H1 (cell line): ENCODE results near the gene PPP1R9A. TPM values are rescaled to one million over a fixed set of nuclear protein-coding genes. Genes with fewer than 3 reads are reported as not detected.

Experiments
- POU5F1 ChIP-seq: IDR thresholded peaks from 2 replicates; pipeline ENCODE4 v1.6.1; 2011; ENCODE audit warnings: low read depth, mild to moderate bottlenecking, low read length, moderate library complexity
- polyA plus RNA-seq, 7 experiments: library from polyadenylated mRNA; depleted of rRNA in 3 of 7; stranded (reverse) in 5 of 7; unstranded in 2 of 7; fragments of >200 nt in 5 of 7; fragments of 200-250 nt in 2 of 7; gene quantifications; 1 replicate in 5 of 7; 2 replicates in 1 of 7; 4 replicates in 1 of 7; pipeline versions ENCODE4 v1.2.1 to v1.2.3, GENCODE V29; 2011 to 2013; ENCODE audit warnings: missing spikeins in 2 of 7, mixed read lengths in 2 of 7
- total RNA-seq: library from RNA; stranded (reverse); fragmentation: NEBNext Ultra II Directional; extraction: Animal tissue kit (Norgen Biotek cat#: 25700); gene quantifications from 2 replicates; pipeline ENCODE4 v1.2.1, GENCODE V29; 2021

The PPP1R9A gene
- total and polyA plus RNA-seq, 2 of the 8 experiments (the other 6 are each of a cell fraction or from before 2014, with no cell fraction given): 3.0 to 20.3 TPM

DNA sequence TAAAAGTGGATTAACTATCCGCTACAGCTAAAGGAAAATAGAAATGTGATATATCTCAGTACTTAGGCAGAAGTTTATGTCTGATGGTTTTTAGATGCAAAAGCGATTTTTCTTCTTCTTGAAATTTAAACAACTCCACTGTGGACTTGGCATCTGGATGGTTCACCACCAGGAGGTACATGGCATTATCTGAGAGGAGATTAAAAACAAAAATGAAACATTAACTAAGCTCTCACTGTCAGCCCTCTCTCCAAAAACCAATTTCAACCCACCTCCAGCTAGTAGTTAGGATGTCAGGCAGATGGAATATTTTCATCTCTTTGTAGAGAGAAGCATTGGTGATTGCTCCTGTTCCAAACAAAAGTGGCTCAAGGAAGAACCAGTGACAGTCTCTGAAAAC lies 404.0 kb downstream of the PPP1R9A start (continued):
- TF ChIP-seq POU5F1: no peak
